Nephron progenitor cell (in vitro differentiated cells): ENCODE measurements around the gene LGALS1.
A peak's percentile ranks its signal among the peaks of the same experiment; 100 is the strongest.

Experiments used
- DNase-seq: peaks from one replicate; pipeline ENCODE4 v3.0.0; 2021
- H3K27ac Mint-ChIP-seq: 2 replicates; pipeline ENCODE4 v1.8.0; 2021; ENCODE audit warnings: mild to moderate bottlenecking, moderate library complexity, mixed read lengths
- H3K27me3 Mint-ChIP-seq: 2 replicates; pipeline ENCODE4 v1.8.0; 2021; ENCODE audit warnings: mild to moderate bottlenecking, low read depth, mixed read lengths; ENCODE audit not compliant: poor library complexity
- H3K36me3 Mint-ChIP-seq: 2 replicates; pipeline ENCODE4 v1.8.0; 2021; ENCODE audit warnings: low read depth, mixed read lengths
- H3K4me1 Mint-ChIP-seq: 2 replicates; pipeline ENCODE4 v1.8.0; 2021; ENCODE audit warnings: mixed read lengths
- H3K4me3 Mint-ChIP-seq: 2 replicates; pipeline ENCODE4 v1.8.0; 2021; ENCODE audit warnings: mild to moderate bottlenecking, moderate library complexity, mixed read lengths
- H3K9me3 Mint-ChIP-seq: 2 replicates; pipeline ENCODE4 v1.8.0; 2021; ENCODE audit warnings: mild to moderate bottlenecking, moderate library complexity, mixed read lengths
- CTCF ChIP-seq: fragments of 200-600 bp; sonication (generic); IDR thresholded peaks from 2 replicates; pipeline ENCODE4 v1.5.0; 2021; ENCODE audit warnings: antibody characterized with exemption

Gene LGALS1

GRCh38 chr22:37674951-37675929 is at the start of gene LGALS1:
Gene LGALS1, plus strand, starts transcription at chr22:37675636. Its CDS starts 67 bp downstream, at chr22:37675703.
- DNase-seq, result peak; percentile 54
- Mint-ChIP-seq H3K36me3 (no peaks in the 10 kb centered on the region), H3K27ac (peak within 1 kb of the TSS; percentile 40), H3K4me3 (peak within 1 kb of the TSS; percentile 80), H3K27me3 (peaks cover 4% of the 10 kb centered on the region), H3K4me1 (peaks cover 35% of the 10 kb centered on the region), H3K9me3 (no peaks in the 10 kb centered on the region)
- TF ChIP-seq CTCF, result no peak

- no peak overlapping the region for H3K27ac Mint-ChIP-seq
- H3K9me3 Mint-ChIP-seq, result no peaks in the 10 kb centered on the region
- H3K36me3 Mint-ChIP-seq, result peaks cover 11% of the 10 kb centered on the region
- DNase-seq, result no peak
- no peaks in the 10 kb centered on the region for H3K27me3 Mint-ChIP-seq
- no peak overlapping the region for H3K4me3 Mint-ChIP-seq
- TF ChIP-seq CTCF, result no peak
- peaks cover 22% of the 10 kb centered on the region for H3K4me1 Mint-ChIP-seq
Observed at GRCh38 chr22:37625737-37626136, 49.7 kb upstream of the LGALS1 start.

GRCh38 chr22:37626144-37626543 is 49.3 kb upstream of the LGALS1 start:
- H3K4me1 Mint-ChIP-seq, result peaks cover 24% of the 10 kb centered on the region
- no peaks in the 10 kb centered on the region for H3K9me3 Mint-ChIP-seq
- DNase-seq, result no peak
- TF ChIP-seq CTCF, result no peak
- no peak overlapping the region for H3K27ac Mint-ChIP-seq
- no peaks in the 10 kb centered on the region for H3K27me3 Mint-ChIP-seq
- H3K36me3 Mint-ChIP-seq, result peaks cover 11% of the 10 kb centered on the region
- H3K4me3 Mint-ChIP-seq, result no peak overlapping the region

- peak overlapping the region; percentile 97 for H3K27ac Mint-ChIP-seq
- no peak overlapping the region for H3K4me3 Mint-ChIP-seq
- DNase-seq, result no peak
- peaks cover 11% of the 10 kb centered on the region for H3K36me3 Mint-ChIP-seq
- peaks cover 29% of the 10 kb centered on the region for H3K4me1 Mint-ChIP-seq
- no peak for TF ChIP-seq CTCF
- H3K9me3 Mint-ChIP-seq, result no peaks in the 10 kb centered on the region
- H3K27me3 Mint-ChIP-seq, result no peaks in the 10 kb centered on the region
Observed at GRCh38 chr22:37626556-37627075, 48.8 kb upstream of the LGALS1 start.

GRCh38 chr22:37627121-37627520 is 48.3 kb upstream of the LGALS1 start:
- no peak for TF ChIP-seq CTCF
- peaks cover 11% of the 10 kb centered on the region for H3K36me3 Mint-ChIP-seq
- peak overlapping the region; percentile 97 for H3K27ac Mint-ChIP-seq
- H3K4me3 Mint-ChIP-seq, result no peak overlapping the region
- H3K27me3 Mint-ChIP-seq, result no peaks in the 10 kb centered on the region
- DNase-seq, result no peak
- H3K9me3 Mint-ChIP-seq, result no peaks in the 10 kb centered on the region
- H3K4me1 Mint-ChIP-seq, result peaks cover 34% of the 10 kb centered on the region
